CD4-positive, alpha-beta T cell treated with Interleukin-1 beta for 1 hour (primary cell): ENCODE measurements around the gene OTUD4.
A peak's percentile ranks its signal among the peaks of the same experiment; 100 is the strongest.

Experiments
- DNase-seq, 2 donors: peaks; one replicate each; pipeline ENCODE4 v3.0.0-alpha.2; 2020 to 2022

OTUD4 gene

GRCh38 chr4:145125396-145125795, 55.0 kb downstream of the OTUD4 start:
- no peak for DNase-seq

DNA sequence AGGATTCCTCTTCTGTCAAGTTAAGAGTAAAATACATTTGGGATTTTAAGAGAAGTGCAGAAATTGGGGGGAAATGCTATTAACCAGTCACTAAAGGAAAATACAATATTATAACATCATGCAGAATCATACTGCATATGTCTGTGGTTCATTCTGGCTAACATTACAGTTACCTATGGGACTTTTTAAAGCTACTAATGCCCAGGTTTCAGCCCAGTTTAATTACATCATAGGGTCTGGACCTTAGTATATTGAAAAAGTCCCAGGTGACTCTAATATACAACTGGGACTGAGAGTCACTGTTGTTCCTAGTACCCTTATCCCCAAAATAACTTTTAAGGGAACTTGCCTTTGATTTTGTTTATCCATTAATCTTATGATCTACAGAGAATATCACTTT, 72.3 kb downstream of the OTUD4 start:
- no peak for DNase-seq

DNA sequence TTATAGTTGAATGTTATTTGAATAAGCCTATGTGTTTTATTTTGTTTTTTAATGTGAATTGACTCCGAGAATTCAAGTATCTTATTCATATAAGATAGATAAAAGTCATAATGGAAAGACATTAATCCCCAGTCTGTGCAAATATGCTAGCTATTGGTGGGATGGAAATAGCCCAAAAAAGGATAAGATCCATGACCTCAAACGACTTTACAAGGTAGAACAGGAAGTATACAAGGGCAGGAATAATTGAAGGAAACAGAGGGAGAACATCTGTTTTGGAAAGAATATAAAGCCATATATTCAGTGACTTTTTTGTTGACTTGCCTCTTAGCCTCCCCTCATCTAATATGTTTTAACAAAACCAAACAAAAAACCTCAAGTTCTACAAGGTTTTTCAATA, 73.3 kb downstream of the OTUD4 start:
- DNase-seq: no peak

- DNase-seq: no peak
These were observed 76.9 kb downstream of the OTUD4 start for GRCh38 chr4:145103496-145103895.

DNA sequence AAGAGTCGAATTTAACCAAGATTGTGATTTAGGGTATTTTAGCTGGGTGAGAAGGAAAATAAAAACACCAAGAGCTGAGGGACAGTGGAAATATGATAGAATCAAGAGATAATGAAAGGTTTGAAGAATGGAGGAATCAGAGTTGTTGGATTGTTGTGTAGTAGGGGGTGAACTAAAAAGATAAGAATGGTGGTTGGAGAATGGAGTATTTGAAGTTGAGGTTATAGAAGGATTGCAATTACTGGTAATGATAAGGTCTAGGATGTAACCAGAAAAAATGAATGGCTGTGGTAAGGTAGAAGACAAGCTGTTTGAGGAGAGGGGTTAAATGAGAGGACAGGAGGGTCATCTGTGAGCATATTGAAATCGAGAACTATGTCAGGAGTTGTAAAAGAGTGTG, 77.8 kb downstream of the OTUD4 start:
- no peak for DNase-seq

GRCh38 chr4:145101091-145101490, 79.3 kb downstream of the OTUD4 start:
- DNase-seq: no peak

- no peak for DNase-seq
These were observed 80.7 kb downstream of the OTUD4 start for GRCh38 chr4:145099653-145100052.

- peak; percentile 45 to 55 for DNase-seq
These were observed 81.7 kb downstream of the OTUD4 start for GRCh38 chr4:145098675-145099037.

- DNase-seq: peak; percentile 95
These were observed 82.3 kb downstream of the OTUD4 start, which contains the start of the genes ABCE1 and ANAPC10 for GRCh38 chr4:145097821-145098674. Gene ABCE1 (plus strand): TSS chr4:145098311. CDS start chr4:145104413, 6,102 bp downstream. Gene ANAPC10 (minus strand): TSS chr4:145098196. CDS start chr4:145096099, 2,097 bp downstream.

DNA sequence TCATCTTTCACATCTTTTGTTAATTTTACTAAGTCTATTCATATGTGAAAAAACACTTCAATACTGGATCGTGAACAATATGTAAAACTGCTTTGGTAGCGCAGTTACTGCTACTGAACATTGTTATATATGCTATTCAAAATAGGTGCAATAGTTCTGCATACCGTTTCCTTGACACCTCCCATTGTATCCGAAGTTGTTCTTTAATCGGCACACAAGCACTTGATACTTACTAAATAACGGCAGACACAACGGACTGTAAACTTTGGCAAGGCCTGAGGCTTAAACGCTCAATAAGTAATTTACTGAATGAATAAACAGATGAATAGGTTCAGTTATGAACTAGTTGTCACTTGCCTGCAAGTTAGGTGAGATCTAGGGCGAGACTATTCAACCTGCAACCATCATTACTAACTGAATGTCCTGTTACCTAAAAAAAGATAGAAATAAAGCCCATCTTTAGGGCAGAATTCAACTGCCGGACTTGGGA, 83.0 kb downstream of the OTUD4 start:
- no peak for DNase-seq

DNA sequence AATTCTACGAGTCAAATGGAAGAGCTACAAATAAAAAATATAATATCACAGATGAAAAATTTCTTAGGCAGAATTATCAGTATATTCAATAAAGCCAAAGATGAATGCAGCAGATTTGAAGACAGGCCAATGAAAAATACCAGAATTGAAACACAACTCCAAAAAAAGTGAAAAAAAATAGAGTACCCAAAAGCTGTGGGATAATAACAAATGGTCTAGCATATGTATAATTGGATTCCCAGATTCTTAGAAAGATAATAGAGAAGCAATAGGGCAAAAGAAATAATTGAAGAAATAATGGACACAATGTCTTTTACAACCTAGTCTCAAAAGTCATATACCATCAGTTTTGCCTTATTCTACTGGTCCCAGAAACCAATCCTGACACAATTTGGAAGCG, 86.8 kb downstream of the OTUD4 start:
- DNase-seq: no peak

- DNase-seq: no peak
These were observed 90.0 kb downstream of the OTUD4 start for GRCh38 chr4:145090380-145090779.

DNA sequence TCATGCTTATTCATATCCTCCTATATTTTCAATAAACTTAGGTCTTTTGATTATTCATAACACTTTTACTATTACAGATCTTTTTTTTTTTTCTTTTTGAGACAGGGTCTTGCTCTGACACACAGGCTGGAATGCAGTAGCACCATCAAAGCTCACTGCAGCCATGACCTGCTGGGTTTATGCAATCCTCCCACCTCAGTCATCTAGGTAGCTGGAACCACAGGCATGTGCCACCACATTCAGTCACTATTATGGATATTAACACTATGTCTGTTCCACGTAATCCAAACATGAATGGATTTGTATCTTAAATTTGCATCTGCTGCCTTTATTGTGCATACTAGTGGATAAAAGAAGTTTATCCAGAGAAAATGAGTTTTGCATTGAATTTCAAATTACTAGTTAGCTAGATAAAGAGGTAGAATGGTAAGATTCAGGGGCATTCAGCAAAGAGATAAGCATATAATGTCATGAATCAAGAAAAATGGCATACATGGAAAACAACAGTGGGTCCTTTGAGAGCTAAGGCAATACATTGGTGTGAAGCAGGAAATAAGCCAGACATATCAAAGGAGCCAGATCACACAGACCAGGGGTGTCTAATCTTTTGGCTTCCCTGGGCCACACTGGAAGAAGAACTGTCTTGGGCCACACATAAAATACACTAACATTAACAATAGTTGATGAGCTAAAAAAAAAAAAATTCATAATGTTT, 96.3 kb downstream of the OTUD4 start:
- DNase-seq: no peak
